K562 (cell line): ENCODE data around the gene IKZF4. TPM values are rescaled to one million over a fixed set of nuclear protein-coding genes. Genes with fewer than 3 reads are reported as not detected.

Experiments used
- ARID4B ChIP-seq: sonication (generic); formaldehyde crosslinking; IDR thresholded peaks from 2 replicates; pipeline ENCODE4 v1.8.0; 2022; ENCODE audit warnings: mild to moderate bottlenecking, missing genetic modification reagents
- CBFA2T2 ChIP-seq: fragments of 450-650 bp; conservative IDR thresholded peaks from 2 replicates; pipeline ENCODE4 v1.6.1; 2017; ENCODE audit warnings: mild to moderate bottlenecking
- ELK1 ChIP-seq: sonication (generic); formaldehyde crosslinking; IDR thresholded peaks from 2 replicates; pipeline ENCODE4 v1.8.1; 2022; ENCODE audit warnings: missing genetic modification reagents
- EZH2 ChIP-seq: IDR thresholded peaks from 2 replicates; pipeline ENCODE4 v1.6.1; 2012; ENCODE audit warnings: low read depth, mild to moderate bottlenecking, inconsistent platforms, low read length, borderline replicate concordance
- IRF1 ChIP-seq: sonication (generic); formaldehyde crosslinking; IDR thresholded peaks from 2 replicates; pipeline ENCODE4 v1.8.0; 2022; ENCODE audit warnings: missing genetic modification reagents, mild to moderate bottlenecking, borderline replicate concordance
- NCOR1 ChIP-seq: fragments of 450-650 bp; IDR thresholded peaks from 2 replicates; pipeline ENCODE4 v1.6.1; 2016; ENCODE audit warnings: mild to moderate bottlenecking, moderate library complexity
- PATZ1 ChIP-seq: fragments of 250-450 bp; sonication (Bioruptor Pico); IDR thresholded peaks from 2 replicates; pipeline ENCODE4 v1.5.0; 2020; ENCODE audit warnings: mild to moderate bottlenecking, borderline replicate concordance
- THAP12 ChIP-seq: fragments of 250-450 bp; sonication (Bioruptor Pico); IDR thresholded peaks from 2 replicates; pipeline ENCODE4 v1.9.0; 2021; ENCODE audit warnings: mild to moderate bottlenecking, inconsistent platforms
- ZNF232 ChIP-seq: sonication (generic); formaldehyde crosslinking; IDR thresholded peaks from 2 replicates; pipeline ENCODE4 v1.8.0; 2022; ENCODE audit warnings: mild to moderate bottlenecking, missing genetic modification reagents
- ZNF766 ChIP-seq: fragments of 200-800 bp; sonication (Bioruptor generic); conservative IDR thresholded peaks from 2 replicates; pipeline ENCODE4 v1.6.1; 2016; ENCODE audit warnings: missing genetic modification characterization, missing compliant biosample characterization
- polyA plus RNA-seq, 8 experiments: library from polyadenylated mRNA; depleted of rRNA in 4 of 8; stranded (reverse) in 5 of 8; unstranded in 3 of 8; fragments of >200 nt; fragmentation: Nextera tagmentation in 2 of 8; fragmentation: Illumina TruSeq in 1 of 8; extraction: Ambion mirVana in 2 of 8; extraction: Trizol in 1 of 8; gene quantifications; 2 replicates each; pipeline versions ENCODE4 v1.2.1 to v1.2.3, GENCODE V29; 2011 to 2014; ENCODE audit warnings: inconsistent platforms in 1 of 8, missing spikeins in 1 of 8
- total RNA-seq, 7 experiments: library from RNA; depleted of rRNA in 6 of 7; stranded (reverse); fragments of >200 nt in 6 of 7; fragmentation: Illumina TruSeq in 2 of 7; extraction: Trizol in 2 of 7; gene quantifications; 2 replicates each; pipeline versions ENCODE4 v1.2.1 to v1.2.3, GENCODE V29; 2011 to 2021; ENCODE audit warnings: low replicate concordance in 1 of 7
- TF ChIP-seq, protein P1 (sequence below): sonication (generic); formaldehyde crosslinking; IDR thresholded peaks from 2 replicates; pipeline ENCODE4 v1.8.0; 2022; ENCODE audit warnings: missing genetic modification reagents, mild to moderate bottlenecking, moderate library complexity, borderline replicate concordance
- TF ChIP-seq, protein P2 (sequence below): fragments of 250-450 bp; sonication (Bioruptor Pico); IDR thresholded peaks from 2 replicates; pipeline ENCODE4 v1.8.0; 2022; ENCODE audit warnings: moderate library complexity, mild to moderate bottlenecking, inconsistent platforms

IKZF4 gene
- total and polyA plus RNA-seq, 9 of the 15 experiments (the other 6 are each of a cell fraction or from before 2014, with no cell fraction given) = 1.9 to 16.3 (median 3.6) TPM

- TF ChIP-seq, protein P1, sequence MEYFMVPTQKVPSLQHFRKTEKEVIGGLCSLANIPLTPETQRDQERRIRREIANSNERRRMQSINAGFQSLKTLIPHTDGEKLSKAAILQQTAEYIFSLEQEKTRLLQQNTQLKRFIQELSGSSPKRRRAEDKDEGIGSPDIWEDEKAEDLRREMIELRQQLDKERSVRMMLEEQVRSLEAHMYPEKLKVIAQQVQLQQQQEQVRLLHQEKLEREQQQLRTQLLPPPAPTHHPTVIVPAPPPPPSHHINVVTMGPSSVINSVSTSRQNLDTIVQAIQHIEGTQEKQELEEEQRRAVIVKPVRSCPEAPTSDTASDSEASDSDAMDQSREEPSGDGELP = no peak
- TF ChIP-seq, protein P2, sequence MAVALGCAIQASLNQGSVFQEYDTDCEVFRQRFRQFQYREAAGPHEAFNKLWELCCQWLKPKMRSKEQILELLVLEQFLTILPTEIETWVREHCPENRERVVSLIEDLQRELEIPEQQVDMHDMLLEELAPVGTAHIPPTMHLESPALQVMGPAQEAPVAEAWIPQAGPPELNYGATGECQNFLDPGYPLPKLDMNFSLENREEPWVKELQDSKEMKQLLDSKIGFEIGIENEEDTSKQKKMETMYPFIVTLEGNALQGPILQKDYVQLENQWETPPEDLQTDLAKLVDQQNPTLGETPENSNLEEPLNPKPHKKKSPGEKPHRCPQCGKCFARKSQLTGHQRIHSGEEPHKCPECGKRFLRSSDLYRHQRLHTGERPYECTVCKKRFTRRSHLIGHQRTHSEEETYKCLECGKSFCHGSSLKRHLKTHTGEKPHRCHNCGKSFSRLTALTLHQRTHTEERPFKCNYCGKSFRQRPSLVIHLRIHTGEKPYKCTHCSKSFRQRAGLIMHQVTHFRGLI = no peak
- TF ChIP-seq ARID4B (CRISPR knock-in tag) (no peak), EZH2 (no peak), THAP12 (CRISPR knock-in tag) (no peak), ELK1 (no peak), NCOR1 (no peak), IRF1 (no peak), CBFA2T2 (no peak), PATZ1 (no peak), ZNF766 (CRISPR knock-in tag) (no peak), ZNF232 (CRISPR knock-in tag) (no peak)
Observed at GRCh38 chr12:56037161-56037560, 16.3 kb downstream of the IKZF4 start (continued).
